GM12892 (cell line): ENCODE measurements around the gene RUSF1.

Source experiments
- POLR2A ChIP-seq: IDR thresholded peaks from 2 replicates; pipeline ENCODE4 v1.6.1; 2011; ENCODE audit warnings: low read depth, low read length, control low read depth
- POLR2AphosphoS5 ChIP-seq: IDR thresholded peaks from 2 replicates; pipeline ENCODE4 v1.6.1; 2011; ENCODE audit warnings: low read depth, low read length, control low read depth
- TAF1 ChIP-seq: IDR thresholded peaks from 2 replicates; pipeline ENCODE4 v1.6.1; 2011; ENCODE audit warnings: low read depth, mild to moderate bottlenecking, control low read depth, low read length, borderline replicate concordance

- no peak for TF ChIP-seq POLR2AphosphoS5
- no peak for TF ChIP-seq POLR2A
- TF ChIP-seq TAF1, result no peak
Measured at GRCh38 chr16:31529937-31530312, 21.7 kb upstream of the RUSF1 start.
